Endothelial cell of umbilical vein (primary cell): ENCODE measurements around the gene RAB20. TPM values are rescaled to one million over a fixed set of nuclear protein-coding genes. Genes with fewer than 3 reads are reported as not detected.

ENCODE experiments used
- BruUV-seq: library from RNA; stranded (reverse); fragments of 400-500 nt; replicated peaks from 2 replicates; lab custom pipeline; 2021; lab: Mats Ljungman, UMichigan
- CTCF ChIA-PET: fragments of 300-600, 350-600 bp; sonication (Branson Sonifier 250); formaldehyde crosslinking; loops from one replicate; lab custom pipeline; 2021; ENCODE audit warnings: antibody characterized with exemption, inconsistent platforms; lab: Charles Lee
- POLR2A ChIA-PET: fragments of 300-600, 350-600 bp; sonication (Branson Sonifier 250); formaldehyde crosslinking; loops from one replicate; lab custom pipeline; 2021; ENCODE audit warnings: antibody characterized with exemption, inconsistent platforms; lab: Charles Lee
- DNase-seq: peaks from one replicate; pipeline ENCODE4 v3.0.0-alpha.2; 2011; ENCODE audit warnings: low read depth, low spot score
- FAIRE-seq: peaks from 2 replicates; lab custom pipeline; 2011; peaks lifted over from hg19 to GRCh38; lab: Jason Lieb, UNC
- H2AFZ ChIP-seq: 2 replicates; pipeline ENCODE4 v1.6.0; 2012; ENCODE audit warnings: low read depth, low read length, control low read depth, inconsistent platforms
- H3K27ac ChIP-seq: 2 replicates; pipeline ENCODE4 v1.5.1; 2011; ENCODE audit warnings: low read depth, mild to moderate bottlenecking, control low read depth, low read length, moderate library complexity; ENCODE audit not compliant: insufficient read depth
- H3K27me3 ChIP-seq, 2 experiments: 2 replicates each; pipeline versions ENCODE4 v1.6.0 to v1.6.1; 2011; ENCODE audit warnings: low read length in 2 of 2, mixed read lengths in 1 of 2; ENCODE audit not compliant: control insufficient read depth in 2 of 2, insufficient read depth in 2 of 2
- H3K36me3 ChIP-seq, 2 experiments: 2 replicates in 1 of 2; 3 replicates in 1 of 2; pipeline ENCODE4 v1.5.1; 2011; ENCODE audit warnings: low read length in 2 of 2, mild to moderate bottlenecking in 1 of 2, moderate library complexity in 1 of 2; ENCODE audit not compliant: control insufficient read depth in 2 of 2, insufficient read depth in 2 of 2; ENCODE audit errors: extremely low read depth in 1 of 2
- H3K4me1 ChIP-seq: 3 replicates; pipeline ENCODE4 v1.5.1; 2011; ENCODE audit warnings: mild to moderate bottlenecking, low read length; ENCODE audit not compliant: control insufficient read depth, insufficient read depth; ENCODE audit errors: extremely low read depth
- H3K4me2 ChIP-seq: 2 replicates; pipeline ENCODE4 v1.6.1; 2011; ENCODE audit warnings: low read length, control low read depth, mixed read lengths; ENCODE audit not compliant: insufficient read depth
- H3K4me3 ChIP-seq, 3 experiments: fragments of 200-600 bp in 1 of 3; sonication (generic), shearing (Covaris generic) in 1 of 3; replicated peaks in 1 of 3; 2 replicates each; pipeline ENCODE4 v1.5.1; 2011 to 2016; ENCODE audit warnings: control low read depth in 3 of 3, low read length in 3 of 3, mild to moderate bottlenecking in 2 of 3, inconsistent platforms in 1 of 3, low read depth in 1 of 3, moderate library complexity in 1 of 3; ENCODE audit not compliant: insufficient read depth in 1 of 3
- H3K79me2 ChIP-seq: 2 replicates; pipeline ENCODE4 v1.6.0; 2012; ENCODE audit warnings: low read length, inconsistent platforms; ENCODE audit not compliant: control insufficient read depth, insufficient read depth
- H3K9ac ChIP-seq: replicated peaks from 2 replicates; pipeline ENCODE3; 2011; ENCODE audit warnings: low read length, control low read depth; ENCODE audit not compliant: insufficient read depth; ENCODE audit errors: extremely low read depth
- H3K9me1 ChIP-seq: replicated peaks from 3 replicates; pipeline ENCODE4 v1.6.0; 2011; ENCODE audit warnings: mild to moderate bottlenecking, low read length; ENCODE audit not compliant: control insufficient read depth, insufficient read depth; ENCODE audit errors: extremely low read depth
- H3K9me3 ChIP-seq: replicated peaks from 2 replicates; pipeline ENCODE4 v1.5.1; 2012; ENCODE audit warnings: low read length, inconsistent platforms; ENCODE audit not compliant: control insufficient read depth, insufficient read depth
- H4K20me1 ChIP-seq: replicated peaks from 2 replicates; pipeline ENCODE3; 2011; ENCODE audit warnings: mild to moderate bottlenecking, low read length; ENCODE audit not compliant: control insufficient read depth, insufficient read depth; ENCODE audit errors: extremely low read depth
- CTCF ChIP-seq, 2 donors: IDR thresholded peaks; 1 replicate in 1 of 2; 2 replicates in 1 of 2; pipeline ENCODE4 v1.5.1; 2011; ENCODE audit warnings: low read length in 2 of 2, mild to moderate bottlenecking in 2 of 2, moderate library complexity in 2 of 2, control low read depth in 1 of 2, inconsistent platforms in 1 of 2, low read depth in 1 of 2; ENCODE audit not compliant: insufficient read depth in 1 of 2; ENCODE audit errors: extremely low read depth in 1 of 2
- EZH2 ChIP-seq: IDR thresholded peaks from 2 replicates; pipeline ENCODE4 v1.6.1; 2012; ENCODE audit warnings: borderline replicate concordance, low read depth, mild to moderate bottlenecking, moderate library complexity, low read length, inconsistent platforms; ENCODE audit not compliant: severe bottlenecking
- FOS ChIP-seq: IDR thresholded peaks from 2 replicates; pipeline ENCODE4 v1.6.1; 2011; ENCODE audit warnings: mild to moderate bottlenecking, low read length, moderate library complexity, borderline replicate concordance; ENCODE audit not compliant: insufficient read depth
- GATA2 ChIP-seq: IDR thresholded peaks from 2 replicates; pipeline ENCODE4 v1.7.0; 2011; ENCODE audit warnings: low read depth, mild to moderate bottlenecking, moderate library complexity, mixed read lengths, low read length; ENCODE audit not compliant: insufficient read length, insufficient read depth
- JUN ChIP-seq: IDR thresholded peaks from 2 replicates; pipeline ENCODE4 v1.6.1; 2011; ENCODE audit warnings: borderline replicate concordance, low read depth; ENCODE audit not compliant: insufficient read length, insufficient read depth
- MAX ChIP-seq: IDR thresholded peaks from 2 replicates; pipeline ENCODE4 v1.6.1; 2011; ENCODE audit not compliant: insufficient read depth, insufficient read length
- MYC ChIP-seq: IDR thresholded peaks from one replicate; pipeline ENCODE4 v1.6.1; 2011; ENCODE audit warnings: mild to moderate bottlenecking, low read depth, low read length
- POLR2A ChIP-seq: IDR thresholded peaks from 2 replicates; pipeline ENCODE4 v1.6.1; 2012; ENCODE audit warnings: low read depth, mild to moderate bottlenecking, control low read depth, low read length
- POLR2AphosphoS5 ChIP-seq: IDR thresholded peaks from 2 replicates; pipeline ENCODE4 v1.6.1; 2012; ENCODE audit warnings: low read depth, mild to moderate bottlenecking, control low read depth, low read length, moderate library complexity; ENCODE audit not compliant: insufficient read depth
- dilution Hi-C: fragments of 300-500 bp; cut with MboI; formaldehyde crosslinking; loops from one replicate; pipeline ENCODE4 v1.15.0; 2019; ENCODE audit warnings: low sequenced_read_pairs; ENCODE audit not compliant: extremely low pct_ligation_motif_present
- intact Hi-C: fragments of 100-400 bp; cut with micrococcal nuclease; formaldehyde crosslinking; loops from one replicate; pipeline ENCODE4 v1.10.0; 2022
- polyA plus RNA-seq, 4 experiments: library from polyadenylated mRNA; depleted of rRNA in 3 of 4; stranded (reverse) in 3 of 4; unstranded in 1 of 4; fragments of >200 nt; gene quantifications; 2 replicates each; pipeline versions ENCODE4 v1.2.1 to v1.2.3, GENCODE V29; 2011 to 2012; ENCODE audit warnings: missing spikeins in 1 of 4
- total RNA-seq: library from RNA; stranded (reverse); gene quantifications from 2 replicates; pipeline ENCODE4 v1.2.3, GENCODE V29; 2021

Gene RAB20
- total and polyA plus RNA-seq, 2 donors (not counting 3 experiments of a cell fraction or from before 2014, with no cell fraction given) = 1.3 to 1.7 TPM

- H3K4me2 ChIP-seq = no peak overlapping the region
- H3K9me1 ChIP-seq = no peaks in the 10 kb centered on the region
- H4K20me1 ChIP-seq = no peaks in the 10 kb centered on the region
- POLR2A ChIA-PET = no interaction called here
- H3K4me1 ChIP-seq = peaks cover 4% of the 10 kb centered on the region
- peaks cover 31 to 57% of the 10 kb centered on the region in 2 experiments for H3K36me3 ChIP-seq
- dilution Hi-C loops = no loop called here
- FAIRE-seq (no peak), DNase-seq (no peak)
- intact Hi-C loops = no loop called here
- CTCF ChIA-PET = no interaction called here
- no peak overlapping the region for H2AFZ ChIP-seq
- H3K27me3 ChIP-seq = no peaks in the 10 kb centered on the region
- H3K27ac ChIP-seq = no peak overlapping the region
- H3K79me2 ChIP-seq = no peaks in the 10 kb centered on the region
- H3K9me3 ChIP-seq = no peaks in the 10 kb centered on the region
- no peak overlapping the region for H3K9ac ChIP-seq
- TF ChIP-seq MAX = no peak
- no peak for TF ChIP-seq GATA2
- no peak for TF ChIP-seq POLR2AphosphoS5
- TF ChIP-seq MYC = no peak
- no peak for TF ChIP-seq JUN
- TF ChIP-seq CTCF (IDR thresholded peaks at IDR 0.05; ENCODE audit: extremely low read depth in 1 of 2, insufficient read depth in 1 of 2, low read depth in 1 of 2, low read length in 2 of 2) = no peak
- TF ChIP-seq FOS = no peak
- TF ChIP-seq POLR2A = no peak
- TF ChIP-seq EZH2 = no peak
- H3K4me3 ChIP-seq = no peak overlapping the region
- no TSS peak for BruUV-seq
These were observed 65.2 kb downstream of the RAB20 start for GRCh38 chr13:110496281-110496680.
